ENCODE results near the gene GPR37L1. TPM values are rescaled to one million over a fixed set of nuclear protein-coding genes. Genes with fewer than 3 reads are reported as not detected.
A peak's percentile ranks its signal among the peaks of the same experiment; 100 is the strongest.
"Not testable (repeated sequence)": the region's sequence is repeated elsewhere in the genome, so short reads cannot be mapped to it uniquely, and the experiment has no call there.

The GPR37L1 gene
- total and polyA plus RNA-seq, 9 donors, result 0.01 to 0.34 (median 0.12) TPM; not detected in 2

- Histone ChIP-seq H3K27me3 (no peaks in the 10 kb centered on the region), H3K4me3 (no peak overlapping the region), H3K36me3 (no peaks in the 10 kb centered on the region), H3K4me1 (ENCODE audit: insufficient read depth) (peaks cover 6% of the 10 kb centered on the region), H3K27ac (no peak overlapping the region), H3K9me3 (no peaks in the 10 kb centered on the region)
- 72 to 78% (median 74%) methylated on average over 4 of the region's 4 CpGs for WGBS, 3 donors
- intact Hi-C loops (cut with DNase I), result no loop called here
- TF ChIP-seq CTCF (IDR thresholded peaks at IDR 0.05), result no peak
- TF ChIP-seq EP300 (IDR thresholded peaks at IDR 0.05), result no peak
- no peak for TF ChIP-seq POLR2A (IDR thresholded peaks at IDR 0.05)
- DNase-seq, result no peak
These were observed 18.1 kb downstream of the GPR37L1 start for GRCh38 chr1:202140833-202141232.

- H3K9me3 ChIP-seq; H3K27me3 ChIP-seq; DNase-seq; intact Hi-C loops (cut with DNase I); H3K27ac ChIP-seq; H3K4me3 ChIP-seq; H3K4me1 ChIP-seq (ENCODE audit: insufficient read depth); H3K36me3 ChIP-seq: not testable (repeated sequence)
- 82 to 87% (median 86%) methylated on average over 3 of the region's 3 CpGs for WGBS, 3 donors
These were observed 18.8 kb downstream of the GPR37L1 start for GRCh38 chr1:202141468-202141867.

- H3K9me3 ChIP-seq, result no peaks in the 10 kb centered on the region
- intact Hi-C loops (cut with DNase I), result no loop called here
- TF ChIP-seq POLR2A (IDR thresholded peaks at IDR 0.05) (no peak), EP300 (IDR thresholded peaks at IDR 0.05) (no peak)
- no peaks in the 10 kb centered on the region for H3K36me3 ChIP-seq
- peak in 1 of 5 donors; percentile 61 for DNase-seq
- no peaks in the 10 kb centered on the region for H3K27me3 ChIP-seq
- H3K4me3 ChIP-seq, result peak overlapping the region; percentile 71
- H3K27ac ChIP-seq, result peak overlapping the region; percentile 87 to 92
- peaks cover 6% of the 10 kb centered on the region for H3K4me1 ChIP-seq (ENCODE audit: insufficient read depth)
- WGBS, 3 donors, result 10 to 15% (median 11%) methylated on average over 17 of the region's 17 CpGs
These were observed 20.5 kb downstream of the GPR37L1 start for GRCh38 chr1:202143011-202143767.

GRCh38 chr1:202143768-202144401 lies 21.2 kb downstream of the GPR37L1 start:
- H3K9me3 ChIP-seq, result no peaks in the 10 kb centered on the region
- 0 to 1% (median 1%) methylated on average over 47 to 58 of the region's 58 CpGs for WGBS, 3 donors
- H3K4me1 ChIP-seq (ENCODE audit: insufficient read depth), result peaks cover 6% of the 10 kb centered on the region
- no peaks in the 10 kb centered on the region for H3K36me3 ChIP-seq
- peak in 4 of 5 donors; percentile 56 to 69 (median 64) for DNase-seq
- no peaks in the 10 kb centered on the region for H3K27me3 ChIP-seq
- intact Hi-C loops (cut with DNase I), result no loop called here
- H3K4me3 ChIP-seq, result peak overlapping the region; percentile 71
- TF ChIP-seq EP300 (IDR thresholded peaks at IDR 0.05), result no peak
- TF ChIP-seq POLR2A (IDR thresholded peaks at IDR 0.05), result no peak
- TF ChIP-seq CTCF (IDR thresholded peaks at IDR 0.05), result no peak
- peak overlapping the region; percentile 87 to 92 for H3K27ac ChIP-seq

GRCh38 chr1:202144402-202145067 lies 21.8 kb downstream of the GPR37L1 start, which contains the start of gene ARL8A:
Gene ARL8A (minus strand): TSS chr1:202144737. CDS start chr1:202144572, 165 bp downstream.
- Histone ChIP-seq H3K9me3 (no peaks in the 10 kb centered on the region), H3K27ac (peak within 1 kb of the TSS; percentile 87 to 92), H3K36me3 (no peaks in the 10 kb centered on the region), H3K4me1 (ENCODE audit: insufficient read depth) (peaks cover 6% of the 10 kb centered on the region), H3K27me3 (no peaks in the 10 kb centered on the region), H3K4me3 (peak within 1 kb of the TSS; percentile 71)
- DNase-seq, result peak; percentile 72 to 84 (median 78)
- 0 to 1% (median 0%) methylated on average over 45 to 82 of the region's 82 CpGs for WGBS, 3 donors
- TF ChIP-seq CTCF (IDR thresholded peaks at IDR 0.05), result no peak
- peak; percentile 70 for TF ChIP-seq POLR2A (IDR thresholded peaks at IDR 0.05)
- no peak for TF ChIP-seq EP300 (IDR thresholded peaks at IDR 0.05)
- intact Hi-C loops (cut with DNase I), result no loop called here
